Hippocampal formation (tissue), 2 donors: Measurements from ENCODE around the gene TFB1M.

Experiments used
- DNase-seq, 2 donors: peaks; one replicate each; lab custom pipeline; 2025; lab: John Stamatoyannopoulos, UW

TFB1M gene

GRCh38 chr6:155263373-155264063, 50.8 kb downstream of the TFB1M start, which contains the start of gene CLDN20:
Gene CLDN20 (plus strand): TSS chr6:155264013. CDS start chr6:155275720, 11,707 bp downstream.
- DNase-seq: no peak

- no peak for DNase-seq
Observed at GRCh38 chr6:155262655-155263054, 51.6 kb downstream of the TFB1M start.

- no peak for DNase-seq
Observed at GRCh38 chr6:155261111-155261900, 53.0 kb downstream of the TFB1M start.

GRCh38 chr6:155260686-155261085, 53.6 kb downstream of the TFB1M start:
- DNase-seq: no peak

GRCh38 chr6:155259897-155260296, 54.4 kb downstream of the TFB1M start:
- no peak for DNase-seq

- DNase-seq: no peak
Observed at GRCh38 chr6:155259204-155259603, 55.1 kb downstream of the TFB1M start.

- DNase-seq: no peak
Observed at GRCh38 chr6:155257796-155258195, 56.5 kb downstream of the TFB1M start.

GRCh38 chr6:155256122-155256795, 58.0 kb downstream of the TFB1M start:
- no peak for DNase-seq

GRCh38 chr6:155254139-155254538, 60.1 kb downstream of the TFB1M start:
- no peak for DNase-seq

GRCh38 chr6:155253337-155253736, 60.9 kb downstream of the TFB1M start:
- no peak for DNase-seq

GRCh38 chr6:155252581-155252980, 61.7 kb downstream of the TFB1M start:
- DNase-seq: no peak

- DNase-seq: no peak
Observed at GRCh38 chr6:155250701-155251381, 63.4 kb downstream of the TFB1M start.

GRCh38 chr6:155248008-155249001, 66.0 kb downstream of the TFB1M start:
- DNase-seq: peak; percentile 39 to 73

- DNase-seq: no peak
Observed at GRCh38 chr6:155247618-155248007, 66.7 kb downstream of the TFB1M start.

GRCh38 chr6:155246825-155247224, 67.5 kb downstream of the TFB1M start:
- no peak for DNase-seq

- DNase-seq: no peak
Observed at GRCh38 chr6:155245831-155246230, 68.5 kb downstream of the TFB1M start.

- DNase-seq: no peak
Observed at GRCh38 chr6:155245193-155245592, 69.1 kb downstream of the TFB1M start.

- no peak for DNase-seq
Observed at GRCh38 chr6:155244434-155244833, 69.8 kb downstream of the TFB1M start.

- no peak for DNase-seq
Observed at GRCh38 chr6:155241966-155242365, 72.3 kb downstream of the TFB1M start.

- no peak for DNase-seq
Observed at GRCh38 chr6:155240905-155241600, 73.2 kb downstream of the TFB1M start.
